HEK293T (cell line): ENCODE measurements around the gene DNAJC7.
A peak's percentile ranks its signal among the peaks of the same experiment; 100 is the strongest.
"Not testable (repeated sequence)": the region's sequence is repeated elsewhere in the genome, so short reads cannot be mapped to it uniquely, and the experiment has no call there.

ENCODE experiments used
- CTCF ChIA-PET: fragments of 350-600 bp; formaldehyde crosslinking; extraction: SDS; loops from one replicate; lab custom pipeline; 2021; ENCODE audit warnings: antibody characterized with exemption, inconsistent platforms; lab: Yijun Ruan, JAX
- POLR2A ChIA-PET: fragments of 350-600 bp; formaldehyde crosslinking; extraction: SDS; loops from one replicate; lab custom pipeline; 2020; ENCODE audit warnings: antibody characterized with exemption, inconsistent platforms; lab: Yijun Ruan, JAX
- DNase-seq: peaks from one replicate; pipeline ENCODE4 v3.0.0; 2012; ENCODE audit warnings: mixed read lengths; ENCODE audit errors: extremely low spot score
- ARNT ChIP-seq: fragments of 450-650 bp; IDR thresholded peaks from 2 replicates; pipeline ENCODE4 v1.6.1; 2017; ENCODE audit warnings: mild to moderate bottlenecking
- BHLHE40 ChIP-seq: fragments of 450-650 bp; IDR thresholded peaks from 2 replicates; pipeline ENCODE4 v1.6.1; 2016; ENCODE audit warnings: mild to moderate bottlenecking, moderate library complexity, borderline replicate concordance
- CTBP1 ChIP-seq: fragments of 450-650 bp; IDR thresholded peaks from 2 replicates; pipeline ENCODE4 v1.6.1; 2016; ENCODE audit warnings: borderline replicate concordance
- ELF4 ChIP-seq: fragments of 450-650 bp; IDR thresholded peaks from 2 replicates; pipeline ENCODE4 v1.6.1; 2017; ENCODE audit warnings: antibody characterized with exemption
- FOXA1 ChIP-seq: fragments of 450-650 bp; IDR thresholded peaks from 2 replicates; pipeline ENCODE4 v1.6.1; 2016; ENCODE audit warnings: mild to moderate bottlenecking
- FOXK2 ChIP-seq: fragments of 450-650 bp; IDR thresholded peaks from 2 replicates; pipeline ENCODE4 v1.6.1; 2016; ENCODE audit warnings: mild to moderate bottlenecking
- FOXM1 ChIP-seq: fragments of 450-650 bp; IDR thresholded peaks from 2 replicates; pipeline ENCODE4 v1.6.1; 2017; ENCODE audit warnings: mild to moderate bottlenecking, borderline replicate concordance
- HDGF ChIP-seq: fragments of 450-650 bp; IDR thresholded peaks from 2 replicates; pipeline ENCODE4 v1.6.1; 2017; ENCODE audit warnings: antibody characterized with exemption, borderline replicate concordance
- L3MBTL2 ChIP-seq: fragments of 450-650 bp; conservative IDR thresholded peaks from 2 replicates; pipeline ENCODE4 v1.6.1; 2016; ENCODE audit warnings: mild to moderate bottlenecking
- LEF1 ChIP-seq: fragments of 450-650 bp; IDR thresholded peaks from 2 replicates; pipeline ENCODE4 v1.6.1; 2017; ENCODE audit warnings: mild to moderate bottlenecking, borderline replicate concordance
- NFRKB ChIP-seq: fragments of 450-650 bp; IDR thresholded peaks from 2 replicates; pipeline ENCODE4 v1.6.1; 2016; ENCODE audit warnings: mild to moderate bottlenecking, moderate library complexity
- PKNOX1 ChIP-seq: fragments of 450-650 bp; IDR thresholded peaks from 2 replicates; pipeline ENCODE4 v1.6.1; 2016
- SP1 ChIP-seq: fragments of 450-650 bp; IDR thresholded peaks from 2 replicates; pipeline ENCODE4 v1.6.1; 2017
- SUZ12 ChIP-seq: fragments of 450-650 bp; IDR thresholded peaks from 2 replicates; pipeline ENCODE4 v1.6.1; 2016; ENCODE audit warnings: mild to moderate bottlenecking
- TARDBP ChIP-seq: fragments of 450-650 bp; IDR thresholded peaks from 2 replicates; pipeline ENCODE4 v1.6.1; 2016
- ZNF384 ChIP-seq: fragments of 450-650 bp; IDR thresholded peaks from 2 replicates; pipeline ENCODE4 v1.6.1; 2016

Gene DNAJC7

GRCh38 chr17:42019509-42020404 is 2.5 kb upstream of the DNAJC7 start, which contains the start of gene NKIRAS2:
TSS of gene NKIRAS2 (plus strand) at chr17:42020090. CDS start at chr17:42021578, 1,488 bp downstream.
- ChIA-PET POLR2A (interaction anchor here (0.6 to 6.9 kb wide), 27 partner anchors 9 to 548 kb away, joined by 3 to 117 read pairs (median 4); partner anchors contain the start of genes ACLY, CNP, GHDC and KAT2A), CTCF (interaction anchor here (0.6 to 2.0 kb wide), 10 partner anchors 12 to 256 kb away, joined by 3 to 10 read pairs (median 4); no protein-coding TSS in a partner anchor)
- peak; percentile 89 for DNase-seq
- TF ChIP-seq ELF4 (no peak), ZNF384 (no peak), ARNT (0 out of 2 replicates have a peak, but pooled peaks have one; percentile 36), L3MBTL2 (no peak; the same call in 1 of the 2 replicates)

- TF ChIP-seq CTBP1 (no peak), L3MBTL2 (no peak), TARDBP (no peak), ELF4 (no peak), FOXM1 (no peak), LEF1 (no peak), ARNT (no peak), ZNF384 (no peak), PKNOX1 (no peak), FOXA1 (no peak), FOXK2 (no peak), SP1 (no peak), NFRKB (no peak), SUZ12 (no peak), HDGF (no peak), BHLHE40 (no peak)
- POLR2A ChIA-PET = interaction anchor here (0.7 to 6.9 kb wide), 21 partner anchors 8 to 287 kb away, joined by 3 to 117 read pairs (median 7); partner anchors contain the start of genes ACLY, CNP, DHX58 and KAT2A
- CTCF ChIA-PET = interaction anchor here (1.1 to 2.2 kb wide), 3 partner anchors 26 to 73 kb away, joined by 3 to 9 read pairs (median 4); partner anchors contain the start of gene CNP
- no peak for DNase-seq
Observed at GRCh38 chr17:42018988-42019387, 1.7 kb upstream of the DNAJC7 start.

- DNase-seq = no peak
- ChIA-PET CTCF (interaction anchor here (0.5 to 2.2 kb wide), 7 partner anchors 10 to 240 kb away, joined by 3 to 9 read pairs (median 4); partner anchors contain the start of genes C17orf113 and CNP), POLR2A (interaction anchor here (0.7 to 6.9 kb wide), 34 partner anchors 9 to 405 kb away, joined by 3 to 117 read pairs (median 6); partner anchors contain the start of genes ACLY, CAVIN1, CNP and DHX58)
- TF ChIP-seq SP1 (no peak), NFRKB (no peak), ZNF384 (no peak), L3MBTL2 (no peak), FOXK2 (no peak), FOXA1 (no peak), ELF4 (no peak), BHLHE40 (no peak), SUZ12 (no peak), HDGF (no peak), CTBP1 (no peak), PKNOX1 (no peak), FOXM1 (no peak), TARDBP (no peak), LEF1 (no peak), ARNT (no peak)
Observed at GRCh38 chr17:42018339-42018738, 1.1 kb upstream of the DNAJC7 start.

GRCh38 chr17:42017866-42018200 is 594 bp upstream of the DNAJC7 start:
- ChIA-PET POLR2A (interaction anchor here (0.7 to 6.9 kb wide), 51 partner anchors 9 to 660 kb away, joined by 3 to 117 read pairs (median 5); partner anchors contain the start of genes ACLY, CAVIN1, CNP and DHX58), CTCF (interaction anchor here (0.5 to 2.2 kb wide), 6 partner anchors 11 to 239 kb away, joined by 3 to 9 read pairs (median 4); partner anchors contain the start of genes C17orf113 and CNP)
- TF ChIP-seq FOXM1 (no peak), SUZ12 (no peak), ARNT (no peak), FOXK2 (no peak), SP1 (no peak), BHLHE40 (no peak), LEF1 (no peak), TARDBP (no peak), PKNOX1 (no peak)
- DNase-seq = no peak

GRCh38 chr17:42016411-42016831 is 818 bp downstream of the DNAJC7 start:
- ChIA-PET CTCF (no interaction called here), POLR2A (interaction anchor here (0.9 to 6.9 kb wide), 18 partner anchors 11 to 662 kb away, joined by 3 to 117 read pairs (median 12); partner anchors contain the start of genes CNP, DHX58, KAT2A and P3H4)
- no peak for TF ChIP-seq BHLHE40
- no peak for TF ChIP-seq CTBP1
- no peak for TF ChIP-seq FOXK2
- no peak for TF ChIP-seq LEF1
- TF ChIP-seq ARNT = no peak
- no peak for TF ChIP-seq HDGF
- no peak for TF ChIP-seq ZNF384
- no peak for TF ChIP-seq PKNOX1
- TF ChIP-seq L3MBTL2 = no peak
- DNase-seq = no peak

- POLR2A ChIA-PET = interaction anchor here (1.2 kb wide), 1 partner anchor 375 kb away, joined by 3 read pairs; the partner anchor contains the start of gene STAT3
- CTCF ChIA-PET, DNase-seq: not testable (repeated sequence)
Observed at GRCh38 chr17:42013740-42014139, 3.5 kb downstream of the DNAJC7 start.

GRCh38 chr17:42012363-42012762 is 4.9 kb downstream of the DNAJC7 start:
- POLR2A ChIA-PET = interaction anchor here (1.3 to 1.9 kb wide), 2 partner anchors 46 to 82 kb away, joined by 5 to 6 read pairs; partner anchors contain the start of genes CNP and ODAD4
- DNase-seq, CTCF ChIA-PET: not testable (repeated sequence)
